Hematopoietic multipotent progenitor cell treated with erythropoietin and hydrocortisone succinate and interleukin-3 and kit ligand, for 17 days (in vitro differentiated cells): Measurements from ENCODE around the gene BMERB1.

Experiments used
- DNase-seq: peaks from one replicate; pipeline ENCODE4 v3.0.0-alpha.2; 2015; ENCODE audit warnings: low spot score

BMERB1 gene

GRCh38 chr16:15616012-15616411 lies 181.6 kb downstream of the BMERB1 start:
- DNase-seq = no peak

- DNase-seq = no peak
Observed at GRCh38 chr16:15616475-15617165, 182.2 kb downstream of the BMERB1 start.

DNA sequence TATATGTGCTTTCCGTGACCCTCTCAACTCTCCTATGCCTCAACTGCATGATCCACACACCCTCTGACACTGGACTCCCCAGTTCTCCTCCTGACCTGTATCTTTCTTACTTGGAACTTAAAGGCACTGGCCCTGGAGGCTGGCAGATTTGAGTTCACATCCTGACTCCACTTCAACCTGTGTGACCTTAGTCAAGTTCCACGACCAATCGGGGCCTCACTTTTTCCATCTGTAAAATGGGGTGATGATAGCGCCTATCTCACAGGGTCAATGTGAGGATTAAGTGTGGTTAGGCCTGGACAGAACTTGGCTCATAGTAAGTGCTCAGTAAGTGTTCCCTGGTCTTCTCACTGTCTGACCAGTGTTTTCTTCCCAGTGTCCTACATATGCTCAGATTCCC lies 183.5 kb downstream of the BMERB1 start:
- no peak for DNase-seq

DNA sequence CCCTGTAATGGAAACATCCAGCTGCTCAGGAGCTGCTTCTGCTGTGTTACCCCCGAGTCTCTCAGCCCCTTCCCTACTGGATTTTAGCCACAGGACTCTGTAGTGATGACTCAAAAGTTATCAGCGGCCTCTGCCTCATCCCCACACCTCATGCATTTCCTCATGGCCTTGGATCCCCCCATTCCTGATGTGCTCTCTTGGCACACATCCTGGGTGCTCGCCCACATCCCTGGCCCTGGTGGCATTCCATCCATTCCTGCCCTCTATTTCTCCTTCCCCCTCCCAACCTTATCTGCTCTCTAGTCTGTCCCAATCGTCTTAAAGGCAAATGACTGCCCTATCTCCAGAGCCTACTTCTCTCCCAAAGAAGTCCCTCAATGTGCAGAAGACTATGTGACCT lies 184.0 kb downstream of the BMERB1 start:
- DNase-seq = no peak

GRCh38 chr16:15620611-15621195 lies 186.3 kb downstream of the BMERB1 start:
- no peak for DNase-seq

DNA sequence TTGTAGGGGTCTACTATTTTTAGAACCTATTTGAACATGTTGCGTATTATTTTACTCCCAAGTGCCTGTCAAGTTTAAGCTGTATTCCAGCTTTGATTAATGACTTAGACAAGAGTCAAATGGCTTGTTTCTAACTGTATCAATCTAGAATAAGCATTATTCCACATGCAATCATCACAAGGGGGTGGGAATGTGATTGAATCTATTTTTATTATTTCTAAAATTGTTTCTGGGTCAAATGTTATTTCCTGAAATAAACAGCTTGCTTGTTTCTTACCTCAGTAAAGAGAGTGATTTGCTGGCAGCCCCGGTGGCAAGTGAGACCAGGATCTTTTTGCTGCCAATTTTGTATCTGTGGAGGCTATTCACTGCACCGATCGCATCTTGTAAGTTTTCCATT lies 187.1 kb downstream of the BMERB1 start:
- no peak for DNase-seq

DNA sequence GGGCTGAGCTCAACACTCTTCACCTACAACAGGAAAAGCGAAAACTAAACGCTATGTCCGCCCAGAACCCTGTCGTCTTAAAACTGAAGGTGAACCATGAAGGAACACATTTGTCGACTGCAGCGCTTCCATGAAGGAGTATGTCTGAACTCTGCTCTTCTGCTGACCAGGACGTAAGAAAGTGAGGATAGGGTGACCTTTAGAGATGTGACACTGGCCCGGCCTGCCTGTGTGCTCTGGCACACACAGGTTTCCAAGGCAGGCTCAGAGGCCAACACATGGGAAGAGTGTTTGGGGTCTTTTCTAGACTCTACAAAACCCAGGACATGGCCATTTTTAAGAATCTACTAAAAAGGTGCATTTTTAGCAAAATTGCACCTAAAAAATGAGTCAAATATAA lies 187.5 kb downstream of the BMERB1 start:
- DNase-seq = no peak

- DNase-seq = no peak
Observed at GRCh38 chr16:15631730-15632409, 197.5 kb downstream of the BMERB1 start.

- no peak for DNase-seq
Observed at GRCh38 chr16:15635926-15636325, 201.5 kb downstream of the BMERB1 start.

DNA sequence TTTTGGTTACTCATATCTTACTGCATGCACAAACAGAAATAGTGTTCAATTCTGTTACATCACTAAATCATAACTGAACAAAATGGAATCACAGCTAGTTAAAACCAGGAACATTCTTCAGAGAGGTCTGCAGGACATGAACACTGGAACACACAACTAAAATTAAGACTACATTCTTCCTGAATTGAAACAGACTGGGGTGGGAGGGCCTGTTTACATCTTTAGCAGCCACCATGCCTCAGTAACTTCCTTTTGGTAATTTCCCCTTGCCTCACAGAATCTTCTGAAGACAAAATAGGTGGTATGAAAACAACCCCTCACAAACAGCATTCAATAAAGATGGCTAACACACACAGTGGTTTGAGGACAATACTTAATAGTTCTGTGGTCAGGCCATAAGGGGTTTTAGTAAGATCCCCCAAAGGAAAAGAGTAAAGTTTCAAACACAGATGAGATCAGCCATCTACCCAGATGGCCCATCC lies 202.0 kb downstream of the BMERB1 start:
- no peak for DNase-seq
